Measurements from ENCODE around the gene TNP2.

DNA sequence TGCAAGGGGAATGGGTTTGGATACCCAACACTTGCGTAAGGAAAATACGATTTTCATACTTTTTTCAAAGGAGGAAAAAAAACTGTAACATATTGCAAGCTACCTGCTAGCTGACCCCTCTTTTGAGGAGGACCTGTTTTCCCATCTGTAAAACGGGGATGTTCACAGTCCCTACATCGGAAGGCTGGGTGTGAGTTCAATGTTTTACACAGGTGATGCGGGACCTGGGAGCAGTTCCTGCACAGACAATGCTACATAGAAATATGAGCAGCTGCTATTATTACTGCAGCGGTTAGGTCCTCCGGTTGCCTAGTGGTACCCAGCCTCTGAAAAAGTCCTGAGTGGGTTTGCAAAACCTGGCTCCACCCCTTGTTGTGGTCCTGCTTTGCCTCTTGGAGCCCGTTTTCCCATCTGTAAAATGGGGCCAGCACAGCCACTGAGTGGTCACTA, 16.6 kb downstream of the TNP2 start:
- no peak for TF ChIP-seq SMC3 (IDR thresholded peaks at IDR 0.05; ENCODE audit: low read depth, low read length)
- TF ChIP-seq, protein P1, sequence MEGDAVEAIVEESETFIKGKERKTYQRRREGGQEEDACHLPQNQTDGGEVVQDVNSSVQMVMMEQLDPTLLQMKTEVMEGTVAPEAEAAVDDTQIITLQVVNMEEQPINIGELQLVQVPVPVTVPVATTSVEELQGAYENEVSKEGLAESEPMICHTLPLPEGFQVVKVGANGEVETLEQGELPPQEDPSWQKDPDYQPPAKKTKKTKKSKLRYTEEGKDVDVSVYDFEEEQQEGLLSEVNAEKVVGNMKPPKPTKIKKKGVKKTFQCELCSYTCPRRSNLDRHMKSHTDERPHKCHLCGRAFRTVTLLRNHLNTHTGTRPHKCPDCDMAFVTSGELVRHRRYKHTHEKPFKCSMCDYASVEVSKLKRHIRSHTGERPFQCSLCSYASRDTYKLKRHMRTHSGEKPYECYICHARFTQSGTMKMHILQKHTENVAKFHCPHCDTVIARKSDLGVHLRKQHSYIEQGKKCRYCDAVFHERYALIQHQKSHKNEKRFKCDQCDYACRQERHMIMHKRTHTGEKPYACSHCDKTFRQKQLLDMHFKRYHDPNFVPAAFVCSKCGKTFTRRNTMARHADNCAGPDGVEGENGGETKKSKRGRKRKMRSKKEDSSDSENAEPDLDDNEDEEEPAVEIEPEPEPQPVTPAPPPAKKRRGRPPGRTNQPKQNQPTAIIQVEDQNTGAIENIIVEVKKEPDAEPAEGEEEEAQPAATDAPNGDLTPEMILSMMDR (conservative IDR thresholded peaks at IDR 0.05; ENCODE audit: low read depth, low read length), result no peak
- TF ChIP-seq RCOR1 (IDR thresholded peaks at IDR 0.05; ENCODE audit: insufficient replicate concordance, low read length), result no peak
- TF ChIP-seq BHLHE40 (IDR thresholded peaks at IDR 0.05; ENCODE audit: low read depth, low read length), result no peak
- no peak; the same call in 1 of the 2 replicates for TF ChIP-seq POLR2A (IDR thresholded peaks at IDR 0.05; ENCODE audit: low read depth, low read length)
- TF ChIP-seq CEBPB (IDR thresholded peaks at IDR 0.05; ENCODE audit: low read depth, low read length), result no peak
- TF ChIP-seq, protein P2, sequence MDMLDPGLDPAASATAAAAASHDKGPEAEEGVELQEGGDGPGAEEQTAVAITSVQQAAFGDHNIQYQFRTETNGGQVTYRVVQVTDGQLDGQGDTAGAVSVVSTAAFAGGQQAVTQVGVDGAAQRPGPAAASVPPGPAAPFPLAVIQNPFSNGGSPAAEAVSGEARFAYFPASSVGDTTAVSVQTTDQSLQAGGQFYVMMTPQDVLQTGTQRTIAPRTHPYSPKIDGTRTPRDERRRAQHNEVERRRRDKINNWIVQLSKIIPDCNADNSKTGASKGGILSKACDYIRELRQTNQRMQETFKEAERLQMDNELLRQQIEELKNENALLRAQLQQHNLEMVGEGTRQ (IDR thresholded peaks at IDR 0.05; ENCODE audit: low read depth, low read length), result no peak
- no peak for TF ChIP-seq MXI1 (IDR thresholded peaks at IDR 0.05; ENCODE audit: borderline replicate concordance, low read depth, low read length)
- TF ChIP-seq RFX5 (IDR thresholded peaks at IDR 0.05; ENCODE audit: low read depth, low read length), result no peak
- no peak for TF ChIP-seq MAZ (IDR thresholded peaks at IDR 0.05; ENCODE audit: borderline replicate concordance, low read depth, low read length)
- TF ChIP-seq, protein P3, sequence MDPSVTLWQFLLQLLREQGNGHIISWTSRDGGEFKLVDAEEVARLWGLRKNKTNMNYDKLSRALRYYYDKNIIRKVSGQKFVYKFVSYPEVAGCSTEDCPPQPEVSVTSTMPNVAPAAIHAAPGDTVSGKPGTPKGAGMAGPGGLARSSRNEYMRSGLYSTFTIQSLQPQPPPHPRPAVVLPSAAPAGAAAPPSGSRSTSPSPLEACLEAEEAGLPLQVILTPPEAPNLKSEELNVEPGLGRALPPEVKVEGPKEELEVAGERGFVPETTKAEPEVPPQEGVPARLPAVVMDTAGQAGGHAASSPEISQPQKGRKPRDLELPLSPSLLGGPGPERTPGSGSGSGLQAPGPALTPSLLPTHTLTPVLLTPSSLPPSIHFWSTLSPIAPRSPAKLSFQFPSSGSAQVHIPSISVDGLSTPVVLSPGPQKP (IDR thresholded peaks at IDR 0.05; ENCODE audit: borderline replicate concordance, low read depth, low read length), result no peak
- no peak for TF ChIP-seq NFE2L2 (IDR thresholded peaks at IDR 0.05; ENCODE audit: low read depth, low read length)
- TF ChIP-seq RAD21 (IDR thresholded peaks at IDR 0.05; ENCODE audit: low read length), result no peak
